ENCODE measurements around the gene COL18A1. TPM values are rescaled to one million over a fixed set of nuclear protein-coding genes. Genes with fewer than 3 reads are reported as not detected.
A peak's percentile ranks its signal among the peaks of the same experiment; 100 is the strongest.

The COL18A1 gene
- total RNA-seq, 4 donors from 2014 or later: 97.7 to 173 (median 110) TPM

- TF ChIP-seq POLR2AphosphoS5 (IDR thresholded peaks at IDR 0.05) (no peak), POLR2A (IDR thresholded peaks at IDR 0.05; ENCODE audit: low read depth) (no peak), CTCF (IDR thresholded peaks at IDR 0.05) (no peak), EP300 (IDR thresholded peaks at IDR 0.05) (no peak)
- intact Hi-C loops (cut with DNase I): no loop called here
- 85% methylated on average over 9 of the region's 9 CpGs for WGBS
- peak overlapping the region in 2 of 4 donors; percentile 15 to 34 for H3K27ac ChIP-seq (replicated peaks in 1 of 4)
- H3K27me3 ChIP-seq: peaks cover 0 to 11% (median 0%) of the 10 kb centered on the region in 4 donors
- no peaks in the 10 kb centered on the region for H3K36me3 ChIP-seq
- H3K4me3 ChIP-seq: no peak overlapping the region
- no peak for DNase-seq (ENCODE audit: extremely low spot score)
- H3K4me1 ChIP-seq: peaks cover 49 to 87% (median 73%) of the 10 kb centered on the region in 4 donors
- H3K9me3 ChIP-seq: no peaks in the 10 kb centered on the region
These were observed 3.9 kb downstream of the COL18A1 start for GRCh38 chr21:45408801-45409261.

GRCh38 chr21:45409466-45410150 is 4.6 kb downstream of the COL18A1 start:
- H3K27me3 ChIP-seq: peaks cover 0 to 11% (median 0%) of the 10 kb centered on the region in 4 donors
- H3K4me3 ChIP-seq: no peak overlapping the region
- TF ChIP-seq POLR2AphosphoS5 (IDR thresholded peaks at IDR 0.05) (no peak), EP300 (IDR thresholded peaks at IDR 0.05) (no peak), CTCF (IDR thresholded peaks at IDR 0.05) (no peak), POLR2A (IDR thresholded peaks at IDR 0.05; ENCODE audit: low read depth) (no peak)
- no peak for DNase-seq (ENCODE audit: extremely low spot score)
- peaks cover 42 to 80% (median 66%) of the 10 kb centered on the region in 4 donors for H3K4me1 ChIP-seq
- H3K27ac ChIP-seq (replicated peaks in 1 of 4): peak overlapping the region; percentile 34 to 58 (median 44)
- WGBS: no CpG with 5 or more reads among the region's 29 CpGs
- no peaks in the 10 kb centered on the region for H3K9me3 ChIP-seq
- intact Hi-C loops (cut with DNase I): no loop called here
- no peaks in the 10 kb centered on the region for H3K36me3 ChIP-seq

GRCh38 chr21:45410151-45410864 is 5.3 kb downstream of the COL18A1 start:
- H3K4me1 ChIP-seq: peaks cover 41 to 74% (median 63%) of the 10 kb centered on the region in 4 donors
- DNase-seq (ENCODE audit: extremely low spot score): no peak
- TF ChIP-seq POLR2A (IDR thresholded peaks at IDR 0.05; ENCODE audit: low read depth): no peak
- TF ChIP-seq EP300 (IDR thresholded peaks at IDR 0.05): no peak
- TF ChIP-seq POLR2AphosphoS5 (IDR thresholded peaks at IDR 0.05): no peak
- no peak for TF ChIP-seq CTCF (IDR thresholded peaks at IDR 0.05)
- no peak overlapping the region for H3K4me3 ChIP-seq
- no peaks in the 10 kb centered on the region for H3K9me3 ChIP-seq
- H3K27ac ChIP-seq (replicated peaks in 1 of 4): peak overlapping the region; percentile 34 to 58 (median 44)
- 80% methylated on average over 22 of the region's 28 CpGs for WGBS
- H3K36me3 ChIP-seq: peaks cover 0 to under 1% (median 0%) of the 10 kb centered on the region in 4 donors
- intact Hi-C loops (cut with DNase I): no loop called here
- H3K27me3 ChIP-seq: peaks cover 0 to 9% (median 0%) of the 10 kb centered on the region in 4 donors

- H3K27me3 ChIP-seq: peaks cover 0 to under 1% (median 0%) of the 10 kb centered on the region in 4 donors
- WGBS: 86% methylated on average over 18 of the region's 31 CpGs
- H3K4me1 ChIP-seq: peaks cover 41 to 67% (median 57%) of the 10 kb centered on the region in 4 donors
- intact Hi-C loops (cut with DNase I): no loop called here
- no peak overlapping the region for H3K4me3 ChIP-seq
- H3K36me3 ChIP-seq: peaks cover 0 to 3% (median 0%) of the 10 kb centered on the region in 4 donors
- H3K9me3 ChIP-seq: no peaks in the 10 kb centered on the region
- TF ChIP-seq POLR2AphosphoS5 (IDR thresholded peaks at IDR 0.05) (no peak), POLR2A (IDR thresholded peaks at IDR 0.05; ENCODE audit: low read depth) (no peak), CTCF (IDR thresholded peaks at IDR 0.05) (no peak), EP300 (IDR thresholded peaks at IDR 0.05) (no peak)
- DNase-seq (ENCODE audit: extremely low spot score): no peak
- peak overlapping the region in 3 of 4 donors; percentile 35 to 58 (median 52) for H3K27ac ChIP-seq (replicated peaks in 1 of 4)
These were observed 6.2 kb downstream of the COL18A1 start for GRCh38 chr21:45410865-45411809.
